Renal pelvis (tissue), 4 donors: ENCODE measurements around the gene CSF1R. TPM values are rescaled to one million over a fixed set of nuclear protein-coding genes. Genes with fewer than 3 reads are reported as not detected.

Source experiments
- DNase-seq: peaks from one replicate; pipeline ENCODE4 v3.0.0-alpha.2; 2013
- polyA plus RNA-seq, 3 donors: library from polyadenylated mRNA; unstranded; fragments of 120-200 nt; gene quantifications; one replicate each; pipeline ENCODE4 v1.2.1, GENCODE V29; 2013; ENCODE audit not compliant: insufficient read length in 3 of 3

CSF1R gene
- polyA plus RNA-seq, 3 donors = 15.8 to 18.5 (median 16.1) TPM

GRCh38 chr5:150122158-150122510, 35.8 kb upstream of the CSF1R start:
- no peak for DNase-seq

DNA sequence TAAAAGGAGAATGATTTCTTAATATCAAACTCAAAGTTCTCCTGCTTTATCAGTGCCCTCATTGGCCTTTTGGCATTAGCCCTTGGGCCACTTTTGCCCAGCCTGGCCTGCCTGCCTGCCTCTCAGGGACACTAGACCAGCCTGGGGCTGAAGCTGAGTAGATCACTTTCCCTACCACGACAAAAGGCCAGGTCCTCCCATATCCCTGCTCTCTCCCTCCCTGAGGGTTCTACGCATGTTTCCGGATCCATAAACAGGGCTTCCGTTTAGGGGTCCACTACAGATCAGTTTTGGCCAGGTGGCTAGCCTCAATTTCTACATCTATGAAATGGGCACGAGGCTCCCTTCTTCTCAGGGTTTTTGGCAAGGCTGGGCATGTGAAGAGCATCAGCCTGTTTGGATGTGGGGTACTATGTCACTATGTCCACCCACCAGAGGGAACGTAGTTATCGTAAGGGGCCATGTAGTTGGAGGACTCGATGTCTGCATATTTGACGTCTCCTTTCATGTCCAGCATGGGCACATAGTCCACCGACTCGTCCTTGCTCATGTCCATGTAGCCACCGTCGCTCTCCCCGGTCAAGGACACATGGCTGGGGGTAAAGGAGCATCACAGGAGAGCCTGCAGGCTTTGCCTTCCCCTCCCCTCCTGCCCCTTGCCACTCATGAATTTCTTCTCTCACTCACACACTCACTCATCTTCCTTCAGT, 35.2 kb upstream of the CSF1R start:
- no peak for DNase-seq

- no peak for DNase-seq
Observed at GRCh38 chr5:150120617-150121447, 34.5 kb upstream of the CSF1R start.

DNA sequence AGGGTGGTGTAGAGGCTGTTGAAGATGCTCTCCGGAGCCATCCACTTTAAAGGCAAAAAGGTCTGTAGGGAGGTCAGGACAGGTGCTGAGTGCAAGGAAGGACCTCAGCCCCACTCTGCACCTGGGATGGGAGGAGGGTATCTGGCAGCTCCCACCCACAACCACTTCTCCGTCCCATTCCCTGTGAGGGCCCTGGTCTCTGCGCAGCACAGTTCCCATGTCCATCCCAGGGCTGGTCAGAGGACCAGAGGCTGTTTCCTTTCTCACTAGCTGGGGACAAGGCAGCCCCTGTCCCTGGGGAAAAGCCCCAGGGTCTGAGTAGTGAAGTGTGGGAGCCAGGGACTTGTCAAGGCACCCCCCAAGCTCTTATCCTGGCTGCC, 33.7 kb upstream of the CSF1R start:
- DNase-seq = no peak

- DNase-seq = no peak
Observed at GRCh38 chr5:150119421-150120061, 33.2 kb upstream of the CSF1R start.

GRCh38 chr5:150118561-150119229, 32.3 kb upstream of the CSF1R start:
- no peak for DNase-seq

GRCh38 chr5:150117945-150118560, 31.7 kb upstream of the CSF1R start:
- DNase-seq = no peak

GRCh38 chr5:150116667-150117400, 30.5 kb upstream of the CSF1R start:
- DNase-seq = no peak

DNA sequence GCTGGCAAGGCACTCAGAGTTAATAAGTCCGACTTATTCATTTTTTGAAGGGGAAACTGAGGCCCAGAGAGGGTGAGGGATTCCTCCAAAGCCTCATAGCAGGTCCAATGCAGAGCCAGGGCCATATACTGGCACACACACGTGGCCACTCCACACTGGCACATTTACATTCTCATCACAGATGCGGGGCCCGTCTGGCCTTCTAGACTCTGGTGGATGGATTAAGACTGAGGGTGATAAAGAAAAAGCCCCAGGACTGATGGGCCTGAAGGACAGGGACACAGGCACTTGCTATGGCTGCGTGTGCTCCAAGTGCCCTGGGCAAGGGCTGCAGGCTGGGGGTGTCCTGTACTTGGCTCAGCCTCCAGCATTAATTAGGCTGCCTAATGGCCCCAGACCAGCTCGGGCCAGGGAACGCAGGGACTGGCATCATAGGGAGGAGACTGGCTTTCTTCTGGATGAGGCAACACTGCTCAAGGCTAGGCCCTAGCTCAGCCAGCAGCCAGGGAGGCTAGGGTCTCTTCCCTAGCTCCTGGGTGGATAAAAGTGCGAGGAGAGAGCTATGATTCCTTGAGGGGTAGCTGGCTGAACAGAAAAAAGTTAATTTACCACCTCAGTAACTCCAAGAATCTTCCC, 28.5 kb upstream of the CSF1R start:
- no peak for DNase-seq

GRCh38 chr5:150114102-150114641, 27.8 kb upstream of the CSF1R start:
- no peak for DNase-seq

DNA sequence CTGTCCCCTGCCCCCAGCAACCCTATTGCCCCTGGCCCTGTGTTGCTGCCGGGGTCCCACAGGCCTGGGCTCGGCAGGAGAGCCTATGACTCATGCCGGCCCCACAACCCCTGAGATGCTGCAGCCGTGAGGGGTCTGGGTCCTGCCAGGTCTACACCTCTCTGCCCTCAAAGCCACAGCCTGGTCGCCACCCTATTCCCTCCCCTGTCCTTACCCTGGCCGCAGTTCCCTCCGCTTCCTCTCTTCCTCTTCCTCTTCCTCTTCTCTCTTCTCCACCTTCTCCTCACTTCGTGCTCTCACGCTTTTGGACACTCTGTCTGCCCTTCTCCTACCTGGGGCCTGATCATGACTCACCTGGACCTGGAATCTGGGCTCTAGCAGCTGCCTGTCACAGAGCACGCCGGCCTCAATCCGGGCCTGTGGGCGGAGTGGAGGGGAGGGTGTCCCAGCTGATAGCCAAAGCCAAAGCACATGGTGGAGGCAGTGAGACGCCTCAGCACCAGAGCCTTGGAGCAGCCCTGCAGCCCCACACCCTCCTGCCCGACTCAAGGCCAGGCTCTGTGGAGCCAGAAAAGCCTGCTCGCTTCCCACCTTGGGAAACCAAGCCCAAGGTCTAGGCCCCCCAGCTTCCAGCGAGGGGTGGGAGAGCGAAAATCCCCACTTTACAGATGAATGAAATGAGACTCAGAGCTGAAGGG, 26.8 kb upstream of the CSF1R start:
- DNase-seq = no peak

- no peak for DNase-seq
Observed at GRCh38 chr5:150112201-150113046, 26.1 kb upstream of the CSF1R start.

DNA sequence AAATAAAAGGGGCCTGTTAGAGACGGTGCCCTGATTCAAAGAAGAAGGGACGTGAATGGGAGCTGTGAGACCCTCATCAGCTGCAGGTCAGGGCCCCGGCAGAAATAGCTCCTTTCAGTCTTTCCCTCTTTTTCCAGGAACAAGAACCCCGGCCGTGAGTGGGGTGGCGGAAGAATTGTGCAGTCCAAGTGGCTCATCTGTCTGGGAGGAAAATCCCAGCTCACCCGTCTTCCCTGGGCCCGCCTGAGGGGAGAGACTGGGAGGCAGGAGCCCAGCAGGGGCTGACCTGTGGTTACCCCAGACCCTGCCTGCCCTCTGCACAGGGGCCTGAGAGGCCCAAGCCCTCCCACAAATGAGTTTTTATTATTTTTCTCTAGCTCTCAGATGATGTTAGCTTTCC, 24.8 kb upstream of the CSF1R start:
- DNase-seq = no peak

DNA sequence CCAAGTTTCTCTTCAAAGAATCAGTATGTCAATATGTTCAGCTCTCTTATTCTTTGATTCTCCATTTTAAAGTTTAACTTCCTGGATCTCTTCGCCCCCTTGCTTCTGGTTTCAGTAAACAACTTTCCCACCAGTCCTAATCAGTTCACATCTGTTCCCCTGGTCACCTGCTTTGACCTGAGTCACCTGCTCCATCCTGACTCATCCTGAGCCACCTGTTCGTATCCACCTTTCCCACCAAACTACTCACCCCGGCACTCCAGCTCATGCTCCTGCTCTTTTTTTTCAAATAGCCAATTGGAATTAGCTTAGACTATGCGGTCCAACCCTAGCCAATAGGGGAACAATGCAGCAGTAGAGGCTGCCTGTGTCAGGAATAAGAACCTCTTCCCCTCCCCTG, 23.6 kb upstream of the CSF1R start:
- no peak for DNase-seq

DNA sequence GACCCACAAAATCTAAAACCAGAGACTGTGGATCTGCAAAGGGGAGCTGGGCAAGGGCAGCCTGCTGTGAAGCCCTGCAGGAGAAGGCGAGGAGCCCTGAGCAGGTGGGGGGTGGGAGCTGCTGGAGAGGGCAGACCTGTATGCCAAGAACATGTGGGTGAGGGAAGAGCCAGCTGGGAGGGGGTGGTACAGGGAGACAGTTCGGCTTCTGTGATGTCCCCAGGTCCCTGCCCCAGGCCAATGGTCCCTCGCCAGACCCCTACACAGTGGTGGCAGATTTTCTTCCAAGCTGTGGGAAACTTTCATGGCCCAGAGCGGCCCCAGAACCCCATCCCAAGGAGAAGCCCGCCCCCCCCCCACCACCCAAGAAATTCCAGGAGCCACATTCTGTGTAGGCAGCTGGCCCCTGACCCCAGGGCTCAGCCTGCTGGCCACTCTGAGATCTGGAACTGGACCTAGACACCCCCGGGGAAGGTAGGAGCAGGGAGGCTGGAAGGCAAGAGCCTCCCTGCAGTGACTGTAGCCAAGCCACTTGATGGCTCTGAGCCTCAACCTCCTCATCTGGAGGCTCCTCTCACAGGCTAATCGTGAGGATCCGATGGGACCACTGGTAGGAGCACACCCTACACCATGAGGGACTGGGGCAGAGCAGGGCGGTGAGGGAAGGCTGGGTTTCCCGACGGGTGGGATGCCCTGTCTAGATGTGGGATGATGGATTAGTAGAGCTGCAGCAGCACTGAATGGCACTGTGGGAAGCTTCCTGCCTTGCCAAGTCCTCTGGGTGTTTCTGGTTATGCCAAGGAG, 22.6 kb upstream of the CSF1R start:
- DNase-seq = no peak

GRCh38 chr5:150107909-150108447, 21.6 kb upstream of the CSF1R start:
- no peak for DNase-seq

GRCh38 chr5:150106674-150107426, 20.5 kb upstream of the CSF1R start:
- peak; percentile 40 for DNase-seq
